H1 (cell line): ENCODE measurements around the gene CDK8.

Source experiments
- EZH2 ChIP-seq: fragments of 200-600 bp; sonication (generic); IDR thresholded peaks from 2 replicates; pipeline ENCODE4 v1.7.1; 2012; ENCODE audit warnings: low read depth, mild to moderate bottlenecking, moderate library complexity, low read length, inconsistent platforms; ENCODE audit not compliant: severe bottlenecking
- PHF8 ChIP-seq: fragments of 200-600 bp; sonication (generic); conservative IDR thresholded peaks from 2 replicates; pipeline ENCODE4 v1.7.1; 2012; ENCODE audit warnings: low read depth, mild to moderate bottlenecking, inconsistent platforms, low read length, moderate library complexity
- POLR2A ChIP-seq, 2 experiments: IDR thresholded peaks; 1 replicate in 1 of 2; 2 replicates in 1 of 2; pipeline ENCODE4 v1.6.1; 2011; ENCODE audit warnings: low read depth in 2 of 2, low read length in 2 of 2, mild to moderate bottlenecking in 2 of 2; ENCODE audit errors: control extremely low read depth in 1 of 2
- POLR2AphosphoS5 ChIP-seq: IDR thresholded peaks from 2 replicates; pipeline ENCODE4 v1.6.1; 2011; ENCODE audit warnings: low read depth, low read length
- SP1 ChIP-seq: IDR thresholded peaks from 2 replicates; pipeline ENCODE4 v1.6.1; 2011; ENCODE audit warnings: low read depth, low read length
- YY1 ChIP-seq: IDR thresholded peaks from 2 replicates; pipeline ENCODE4 v1.6.1; 2011; ENCODE audit warnings: low read depth, mild to moderate bottlenecking, low read length
- TF ChIP-seq, protein P1 (sequence below), 3 experiments: IDR thresholded peaks; 1 replicate in 2 of 3; 2 replicates in 1 of 3; pipeline versions ENCODE4 v1.5.1 to v1.6.1; 2011; ENCODE audit warnings: low read length in 3 of 3, mild to moderate bottlenecking in 3 of 3, inconsistent platforms in 2 of 3, low read depth in 1 of 3, moderate library complexity in 1 of 3; ENCODE audit not compliant: insufficient read depth in 1 of 3; ENCODE audit errors: control extremely low read depth in 1 of 3
- TF ChIP-seq, protein P2 (sequence below): IDR thresholded peaks from 2 replicates; pipeline ENCODE4 v1.6.1; 2012; ENCODE audit warnings: inconsistent platforms
- TF ChIP-seq, protein P3 (sequence below): IDR thresholded peaks from 2 replicates; pipeline ENCODE4 v1.6.1; 2011; ENCODE audit warnings: low read depth, mild to moderate bottlenecking, low read length; ENCODE audit not compliant: insufficient read depth
- TF ChIP-seq, protein P4 (sequence below): IDR thresholded peaks from 2 replicates; pipeline ENCODE4 v1.6.1; 2012; ENCODE audit warnings: low read length, inconsistent platforms

DNA sequence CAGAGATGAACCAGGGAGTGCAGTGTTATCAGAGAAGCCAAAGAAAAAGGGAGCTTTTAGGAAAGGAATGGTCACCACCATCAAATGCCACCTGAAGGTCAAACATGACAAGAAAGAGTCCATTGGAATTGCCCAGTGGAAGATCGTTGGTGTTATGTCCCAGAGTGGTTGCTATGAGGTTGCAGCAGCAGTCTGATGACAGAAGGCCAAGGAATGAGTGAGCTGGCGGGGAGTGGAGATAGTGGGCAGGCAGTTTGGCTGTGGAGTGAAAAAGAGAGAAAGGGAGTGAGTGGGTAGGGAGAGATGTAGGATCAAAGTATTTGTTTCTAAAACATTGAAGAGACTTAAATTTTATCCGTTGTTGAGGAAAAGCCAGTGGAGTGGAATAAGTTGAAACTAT, 186.2 kb downstream of the CDK8 start:
- no peak for TF ChIP-seq YY1
- TF ChIP-seq, protein P1, sequence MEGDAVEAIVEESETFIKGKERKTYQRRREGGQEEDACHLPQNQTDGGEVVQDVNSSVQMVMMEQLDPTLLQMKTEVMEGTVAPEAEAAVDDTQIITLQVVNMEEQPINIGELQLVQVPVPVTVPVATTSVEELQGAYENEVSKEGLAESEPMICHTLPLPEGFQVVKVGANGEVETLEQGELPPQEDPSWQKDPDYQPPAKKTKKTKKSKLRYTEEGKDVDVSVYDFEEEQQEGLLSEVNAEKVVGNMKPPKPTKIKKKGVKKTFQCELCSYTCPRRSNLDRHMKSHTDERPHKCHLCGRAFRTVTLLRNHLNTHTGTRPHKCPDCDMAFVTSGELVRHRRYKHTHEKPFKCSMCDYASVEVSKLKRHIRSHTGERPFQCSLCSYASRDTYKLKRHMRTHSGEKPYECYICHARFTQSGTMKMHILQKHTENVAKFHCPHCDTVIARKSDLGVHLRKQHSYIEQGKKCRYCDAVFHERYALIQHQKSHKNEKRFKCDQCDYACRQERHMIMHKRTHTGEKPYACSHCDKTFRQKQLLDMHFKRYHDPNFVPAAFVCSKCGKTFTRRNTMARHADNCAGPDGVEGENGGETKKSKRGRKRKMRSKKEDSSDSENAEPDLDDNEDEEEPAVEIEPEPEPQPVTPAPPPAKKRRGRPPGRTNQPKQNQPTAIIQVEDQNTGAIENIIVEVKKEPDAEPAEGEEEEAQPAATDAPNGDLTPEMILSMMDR (IDR thresholded peaks at IDR 0.05; ENCODE audit: control extremely low read depth in 1 of 3, insufficient read depth in 1 of 3, low read depth in 1 of 3, low read length in 3 of 3), result no peak
- no peak for TF ChIP-seq EZH2
- TF ChIP-seq SP1, result no peak
- TF ChIP-seq POLR2AphosphoS5, result no peak
- no peak for TF ChIP-seq PHF8
- TF ChIP-seq, protein P2, sequence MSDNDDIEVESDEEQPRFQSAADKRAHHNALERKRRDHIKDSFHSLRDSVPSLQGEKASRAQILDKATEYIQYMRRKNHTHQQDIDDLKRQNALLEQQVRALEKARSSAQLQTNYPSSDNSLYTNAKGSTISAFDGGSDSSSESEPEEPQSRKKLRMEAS, result no peak
- TF ChIP-seq, protein P3, sequence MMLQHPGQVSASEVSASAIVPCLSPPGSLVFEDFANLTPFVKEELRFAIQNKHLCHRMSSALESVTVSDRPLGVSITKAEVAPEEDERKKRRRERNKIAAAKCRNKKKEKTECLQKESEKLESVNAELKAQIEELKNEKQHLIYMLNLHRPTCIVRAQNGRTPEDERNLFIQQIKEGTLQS, result no peak
- TF ChIP-seq, protein P4, sequence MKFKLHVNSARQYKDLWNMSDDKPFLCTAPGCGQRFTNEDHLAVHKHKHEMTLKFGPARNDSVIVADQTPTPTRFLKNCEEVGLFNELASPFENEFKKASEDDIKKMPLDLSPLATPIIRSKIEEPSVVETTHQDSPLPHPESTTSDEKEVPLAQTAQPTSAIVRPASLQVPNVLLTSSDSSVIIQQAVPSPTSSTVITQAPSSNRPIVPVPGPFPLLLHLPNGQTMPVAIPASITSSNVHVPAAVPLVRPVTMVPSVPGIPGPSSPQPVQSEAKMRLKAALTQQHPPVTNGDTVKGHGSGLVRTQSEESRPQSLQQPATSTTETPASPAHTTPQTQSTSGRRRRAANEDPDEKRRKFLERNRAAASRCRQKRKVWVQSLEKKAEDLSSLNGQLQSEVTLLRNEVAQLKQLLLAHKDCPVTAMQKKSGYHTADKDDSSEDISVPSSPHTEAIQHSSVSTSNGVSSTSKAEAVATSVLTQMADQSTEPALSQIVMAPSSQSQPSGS, result no peak
- no peak for TF ChIP-seq POLR2A (IDR thresholded peaks at IDR 0.05; ENCODE audit: control extremely low read depth in 1 of 2, low read depth in 2 of 2, low read length in 2 of 2)
